Mesodermal cell (in vitro differentiated cells): ENCODE results near the gene SLC16A1.
"Not testable (repeated sequence)": the region's sequence is repeated elsewhere in the genome, so short reads cannot be mapped to it uniquely, and the experiment has no call there.

ENCODE experiments used
- H3K27ac ChIP-seq: 2 replicates; pipeline ENCODE4 v1.7.0; 2013; ENCODE audit warnings: mild to moderate bottlenecking, low read depth, low read length, moderate library complexity; ENCODE audit not compliant: severe bottlenecking
- H3K36me3 ChIP-seq: 2 replicates; pipeline ENCODE4 v1.7.1; 2013; ENCODE audit warnings: mild to moderate bottlenecking, low read length, moderate library complexity; ENCODE audit not compliant: control insufficient read depth, insufficient read depth
- H3K4me1 ChIP-seq: one replicate; pipeline ENCODE4 v1.7.1; 2013; ENCODE audit warnings: mild to moderate bottlenecking, low read length; ENCODE audit not compliant: insufficient read depth, control insufficient read depth, poor library complexity, severe bottlenecking
- H3K4me3 ChIP-seq: 2 replicates; pipeline ENCODE4 v1.7.0; 2013; ENCODE audit warnings: low read length, control low read depth, mild to moderate bottlenecking; ENCODE audit not compliant: insufficient read depth, poor library complexity, severe bottlenecking; ENCODE audit errors: extremely low read depth
- H3K9me3 ChIP-seq: 2 replicates; pipeline ENCODE4 v1.7.1; 2013; ENCODE audit warnings: mild to moderate bottlenecking, low read length, moderate library complexity; ENCODE audit not compliant: control insufficient read depth
- WGBS, 2 experiments: methylation state at CpG; one replicate each; pipeline ENCODE4 v1.1.5; 2013; ENCODE audit warnings: missing lambda C conversion rate in 2 of 2; ENCODE audit not compliant: insufficient coverage in 2 of 2; 5-methylcytosine and 5-hydroxymethylcytosine counted together

SLC16A1 gene

DNA sequence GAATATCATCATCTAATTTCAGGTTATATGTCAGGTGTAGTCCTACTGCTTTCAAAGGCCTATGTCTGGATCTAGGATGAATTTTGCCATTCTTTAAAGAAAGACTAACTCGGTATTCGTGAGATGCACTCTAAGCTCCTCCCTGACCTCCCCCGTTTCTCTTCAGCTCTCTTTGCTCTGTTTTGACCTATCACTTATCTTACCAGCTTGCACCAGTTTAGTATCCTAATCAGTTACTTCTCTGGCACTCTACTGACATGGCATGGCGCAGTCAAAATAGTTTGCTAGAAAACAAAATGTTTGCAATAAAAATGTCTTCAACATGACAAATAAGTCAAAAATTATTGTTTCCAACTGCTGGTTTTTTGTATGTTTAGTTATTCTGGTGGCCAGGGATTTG is 8.4 kb upstream of the SLC16A1 start:
- H3K4me1 ChIP-seq = no peaks in the 10 kb centered on the region
- peaks cover 70% of the 10 kb centered on the region for H3K36me3 ChIP-seq
- H3K9me3 ChIP-seq = no peaks in the 10 kb centered on the region
- H3K27ac ChIP-seq = no peak overlapping the region
- H3K4me3 ChIP-seq = no peak overlapping the region
- WGBS, 2 experiments = 98 to 100% methylated on average over 3 of the region's 4 CpGs

- Histone ChIP-seq H3K27ac (no peak overlapping the region), H3K36me3 (peaks cover 42% of the 10 kb centered on the region), H3K4me1 (no peaks in the 10 kb centered on the region), H3K4me3 (no peak overlapping the region), H3K9me3 (no peaks in the 10 kb centered on the region)
- 93 to 100% methylated on average over 2 to 3 of the region's 4 CpGs for WGBS, 2 experiments
These were observed 5.1 kb upstream of the SLC16A1 start for GRCh38 chr1:112961072-112961471.

DNA sequence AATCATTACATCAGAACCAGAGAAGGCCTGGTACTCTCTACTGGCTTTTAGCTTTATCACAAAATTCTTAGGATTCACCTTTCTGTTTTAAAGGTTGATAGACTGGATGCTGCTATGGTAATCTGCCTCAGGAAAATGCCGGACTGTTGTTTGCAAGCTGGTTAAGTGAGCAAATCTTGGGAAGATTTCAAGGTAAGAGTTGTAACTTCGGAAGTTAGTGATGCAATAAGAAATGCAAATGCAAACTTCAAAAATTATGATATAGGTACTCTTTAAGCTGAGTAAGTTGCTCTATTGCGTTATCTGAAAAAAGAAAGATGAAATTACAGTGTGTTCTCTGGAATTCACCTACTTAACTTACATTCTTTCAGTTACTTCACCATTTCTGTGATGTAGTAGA is 4.4 kb upstream of the SLC16A1 start:
- Histone ChIP-seq H3K36me3 (peaks cover 36% of the 10 kb centered on the region), H3K9me3 (no peaks in the 10 kb centered on the region), H3K27ac (no peak overlapping the region), H3K4me3 (no peak overlapping the region), H3K4me1 (no peaks in the 10 kb centered on the region)
- 83 to 100% methylated on average over 2 of the region's 3 CpGs for WGBS, 2 experiments

DNA sequence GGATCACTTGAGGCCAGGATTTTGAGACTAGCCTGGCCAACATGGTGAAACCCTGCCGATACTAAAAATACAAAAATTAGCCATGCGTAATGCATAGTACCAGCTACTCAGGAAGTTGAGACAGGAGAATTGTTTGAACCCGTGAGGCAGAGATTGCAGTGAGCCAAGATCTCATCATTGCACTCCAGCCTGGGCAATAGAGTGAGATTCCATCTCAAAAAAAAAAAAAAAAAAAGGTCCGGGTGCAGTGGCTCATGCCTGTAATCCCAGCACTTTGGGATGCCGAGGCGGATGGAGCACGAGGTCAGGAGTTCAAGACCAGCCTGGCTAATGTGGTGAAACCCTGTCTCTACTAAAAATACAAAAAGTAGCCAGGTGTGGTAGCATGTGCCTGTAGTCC is 2.2 kb upstream of the SLC16A1 start:
- H3K36me3 ChIP-seq = peaks cover 22% of the 10 kb centered on the region
- H3K4me3 ChIP-seq = peak overlapping the region; percentile 76
- 83 to 98% methylated on average over 5 of the region's 7 CpGs for WGBS, 2 experiments
- H3K4me1 ChIP-seq, H3K9me3 ChIP-seq, H3K27ac ChIP-seq: not testable (repeated sequence)

- Histone ChIP-seq H3K4me3 (peak overlapping the region; percentile 76), H3K36me3 (peaks cover 17% of the 10 kb centered on the region), H3K9me3 (no peaks in the 10 kb centered on the region), H3K4me1 (peaks cover 3% of the 10 kb centered on the region), H3K27ac (no peak overlapping the region)
- 4 to 5% methylated on average over 9 to 10 of the region's 11 CpGs for WGBS, 2 experiments
These were observed 1.3 kb upstream of the SLC16A1 start for GRCh38 chr1:112957133-112957812.

DNA sequence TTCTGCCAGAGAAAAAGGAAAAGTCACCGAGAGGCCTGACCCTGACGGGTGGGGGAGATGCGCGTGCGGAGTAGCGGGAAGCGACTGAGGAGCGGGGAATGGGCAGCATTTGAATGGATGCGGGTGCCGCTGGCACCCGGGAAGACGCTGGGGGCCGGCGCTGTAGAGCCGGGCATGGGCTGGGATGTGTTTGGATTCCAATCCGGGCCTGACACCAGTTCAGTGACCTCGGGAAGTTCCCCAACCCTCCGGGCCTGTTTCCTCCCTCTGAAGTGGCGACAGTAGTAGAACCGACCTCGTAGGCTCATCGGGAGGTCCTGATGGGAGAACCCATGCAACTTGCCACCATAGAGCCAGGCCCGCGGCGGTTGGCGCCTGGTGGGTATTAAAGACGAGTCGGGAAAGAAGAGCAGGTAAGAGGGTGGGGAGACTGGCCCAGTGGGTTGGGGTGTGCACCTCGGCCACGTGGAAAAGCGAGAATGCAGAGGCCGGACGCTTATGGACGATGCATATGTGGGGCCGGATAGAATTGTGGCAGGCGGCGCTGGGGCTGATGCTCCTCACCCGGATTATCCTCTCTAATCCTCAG is 642 bp upstream of the SLC16A1 start:
- no peaks in the 10 kb centered on the region for H3K9me3 ChIP-seq
- WGBS, 2 experiments = 0 to 1% methylated on average over 26 to 32 of the region's 38 CpGs
- H3K36me3 ChIP-seq = peaks cover 17% of the 10 kb centered on the region
- H3K4me3 ChIP-seq = peak overlapping the region; percentile 76
- H3K27ac ChIP-seq = peak overlapping the region; percentile 94
- H3K4me1 ChIP-seq = peaks cover 7% of the 10 kb centered on the region

DNA sequence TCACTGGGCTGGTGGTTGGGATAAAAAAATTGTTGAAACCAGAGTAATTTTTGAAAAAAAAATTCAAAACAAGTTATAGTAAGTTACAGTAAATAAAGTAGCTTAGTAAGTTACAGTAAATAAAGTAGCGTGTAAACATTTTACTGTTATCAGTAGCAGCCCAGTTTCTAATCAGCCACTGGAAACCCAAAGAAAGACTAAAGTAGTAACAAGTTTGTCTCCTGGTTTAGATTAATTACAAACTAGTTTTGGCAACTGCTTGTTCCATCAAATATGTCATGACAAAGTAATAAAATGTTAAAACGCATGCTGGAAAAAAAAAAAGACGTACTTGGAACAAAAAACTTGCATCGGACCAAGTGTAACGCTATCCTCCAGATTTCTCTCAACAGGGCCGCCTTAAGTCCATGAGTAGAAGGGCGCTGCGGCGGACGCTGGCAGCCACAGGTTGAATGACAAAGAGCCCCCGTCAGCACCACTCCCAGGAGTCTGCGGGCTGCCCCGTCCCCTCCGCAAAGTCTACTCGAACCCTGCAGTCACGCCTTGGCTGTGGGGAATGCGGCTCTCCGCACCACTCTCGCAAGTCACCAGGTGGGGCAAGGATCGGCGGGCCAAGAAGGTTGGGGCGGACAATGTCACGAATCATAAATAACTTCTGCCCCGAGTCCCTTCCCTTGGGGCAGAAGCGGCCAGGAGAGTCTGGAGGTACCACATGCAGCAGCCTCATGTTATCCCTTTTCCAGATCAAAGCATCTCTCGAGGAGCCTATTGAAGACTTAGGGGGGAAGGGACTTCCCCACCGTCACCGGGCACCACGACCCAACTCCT is 837 bp downstream of the SLC16A1 start:
- Histone ChIP-seq H3K4me1 (peaks cover 7% of the 10 kb centered on the region), H3K9me3 (no peaks in the 10 kb centered on the region), H3K36me3 (peaks cover 9% of the 10 kb centered on the region), H3K27ac (peak overlapping the region; percentile 94), H3K4me3 (peak overlapping the region; percentile 76)
- WGBS, 2 experiments = 0% methylated on average over 23 to 28 of the region's 29 CpGs

GRCh38 chr1:112954017-112954650 is 1.9 kb downstream of the SLC16A1 start:
- H3K4me1 ChIP-seq = peaks cover 7% of the 10 kb centered on the region
- WGBS, 2 experiments = 0 to 20% methylated on average over 1 of the region's 4 CpGs
- no peaks in the 10 kb centered on the region for H3K9me3 ChIP-seq
- H3K4me3 ChIP-seq = peak overlapping the region; percentile 76
- H3K27ac ChIP-seq = no peak overlapping the region
- H3K36me3 ChIP-seq = peaks cover 11% of the 10 kb centered on the region

GRCh38 chr1:112950426-112950825 is 5.6 kb downstream of the SLC16A1 start:
- Histone ChIP-seq H3K36me3 (peaks cover 25% of the 10 kb centered on the region), H3K9me3 (no peaks in the 10 kb centered on the region), H3K4me1 (peaks cover 7% of the 10 kb centered on the region), H3K27ac (no peak overlapping the region), H3K4me3 (no peak overlapping the region)
- WGBS, 2 experiments = no CpG with 5 or more reads among the region's 1 CpG

DNA sequence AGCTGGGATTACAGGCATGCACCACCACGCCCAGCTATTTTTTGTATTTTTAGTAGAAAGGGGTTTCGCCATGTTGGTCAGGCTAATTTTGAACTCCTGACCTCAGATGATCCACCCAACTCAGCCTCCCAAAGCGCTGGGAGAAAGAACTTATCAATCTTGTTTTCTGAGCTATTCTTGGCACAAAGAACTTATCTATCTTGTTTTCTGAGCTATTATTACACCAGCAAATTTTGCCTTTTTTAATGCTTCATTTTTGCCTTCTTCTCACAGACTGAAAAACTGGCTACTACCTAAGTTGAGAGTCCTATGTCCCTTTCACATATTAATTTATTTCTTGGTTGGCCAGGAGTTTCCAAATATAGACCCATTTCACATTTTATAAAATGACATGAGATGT is 9.3 kb downstream of the SLC16A1 start:
- Histone ChIP-seq H3K4me1 (no peaks in the 10 kb centered on the region), H3K9me3 (no peaks in the 10 kb centered on the region), H3K36me3 (peaks cover 41% of the 10 kb centered on the region), H3K4me3 (no peak overlapping the region), H3K27ac (no peak overlapping the region)
- WGBS, 2 experiments = 89 to 100% methylated on average over 1 to 3 of the region's 3 CpGs
